Naive B cell (primary cell): ENCODE data around the gene WDR46. TPM values are rescaled to one million over a fixed set of nuclear protein-coding genes. Genes with fewer than 3 reads are reported as not detected.
A peak's percentile ranks its signal among the peaks of the same experiment; 100 is the strongest.

Experiments
- ATAC-seq, 2 donors: fragments of 150-1000 bp; cut with Tn5 transposase; 2 replicates each; pipeline ENCODE4 v1.10.0; 2021; ENCODE audit warnings: low read depth in 2 of 2, mild to moderate bottlenecking in 2 of 2, moderate library complexity in 2 of 2
- DNase-seq: peaks from one replicate; pipeline ENCODE4 v3.0.0; 2022
- H3K27ac Mint-ChIP-seq, 6 donors: one replicate each; pipeline ENCODE4 v1.8.0; 2020 to 2022; ENCODE audit warnings: mild to moderate bottlenecking in 6 of 6, mixed read lengths in 6 of 6, moderate library complexity in 5 of 6, inconsistent platforms in 2 of 6
- H3K27me3 Mint-ChIP-seq, 3 donors: one replicate each; pipeline ENCODE4 v1.8.0; 2021 to 2022; ENCODE audit warnings: mixed read lengths in 3 of 3, mild to moderate bottlenecking in 1 of 3
- H3K36me3 Mint-ChIP-seq, 2 donors: one replicate each; pipeline ENCODE4 v1.8.0; 2020 to 2022; ENCODE audit warnings: mixed read lengths in 2 of 2, inconsistent platforms in 1 of 2, mild to moderate bottlenecking in 1 of 2
- H3K4me1 Mint-ChIP-seq, 3 donors: one replicate each; pipeline ENCODE4 v1.8.0; 2020 to 2022; ENCODE audit warnings: mixed read lengths in 3 of 3, inconsistent platforms in 1 of 3, mild to moderate bottlenecking in 1 of 3, moderate library complexity in 1 of 3
- H3K4me3 Mint-ChIP-seq, 8 donors: one replicate each; pipeline ENCODE4 v1.8.0; 2020 to 2022; ENCODE audit warnings: mild to moderate bottlenecking in 8 of 8, mixed read lengths in 8 of 8, moderate library complexity in 8 of 8, inconsistent platforms in 2 of 8
- H3K9me3 Mint-ChIP-seq, 7 donors: one replicate each; pipeline ENCODE4 v1.8.0; 2020 to 2022; ENCODE audit warnings: mixed read lengths in 7 of 7, mild to moderate bottlenecking in 5 of 7, inconsistent platforms in 2 of 7, moderate library complexity in 1 of 7
- polyA plus RNA-seq, 6 donors: library from polyadenylated mRNA; unstranded; fragments of 300-500 nt; fragmentation: Illumina TruSeq; gene quantifications; one replicate each; pipeline ENCODE4 v1.2.3, GENCODE V29; 2021; ENCODE audit warnings: low read depth in 6 of 6

Gene WDR46
- polyA plus RNA-seq, 6 donors from 2014 or later: 50.5 to 78.0 (median 59.3) TPM

GRCh38 chr6:33317669-33318425 is 28.8 kb upstream of the WDR46 start, which contains the start of gene ZBTB22:
Gene ZBTB22, minus strand, starts transcription at chr6:33317744. Its CDS starts 828 bp downstream, at chr6:33316916.
- Mint-ChIP-seq H3K4me1 (peaks cover 75 to 91% (median 84%) of the 10 kb centered on the region in 3 donors), H3K4me3 (peak within 1 kb of the TSS; percentile 89 to 100 (median 100)), H3K27me3 (no peaks in the 10 kb centered on the region), H3K36me3 (peaks cover 14 to 36% of the 10 kb centered on the region in 2 donors), H3K9me3 (no peaks in the 10 kb centered on the region), H3K27ac (peak within 1 kb of the TSS; percentile 98 to 100 (median 99))
- DNase-seq: peak; percentile 95
- ATAC-seq: peak; percentile 41 to 47

DNA sequence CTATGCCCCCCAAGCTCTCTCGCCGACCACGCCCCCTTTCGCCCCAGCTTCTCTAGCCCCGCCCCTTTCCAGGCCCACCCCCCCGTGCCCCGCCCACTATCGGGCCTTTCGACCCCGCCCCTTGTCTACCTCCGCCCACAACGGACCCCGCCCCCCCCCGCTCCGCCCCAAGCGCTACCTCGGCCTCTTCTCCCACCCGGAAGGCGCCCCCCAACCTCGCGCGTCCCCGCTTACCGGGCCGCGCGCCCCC is 28.3 kb upstream of the WDR46 start:
- Mint-ChIP-seq H3K27me3 (no peaks in the 10 kb centered on the region), H3K4me3 (peak overlapping the region; percentile 89 to 100 (median 100)), H3K9me3 (no peaks in the 10 kb centered on the region), H3K4me1 (peaks cover 76 to 96% (median 86%) of the 10 kb centered on the region in 3 donors), H3K36me3 (peaks cover 19 to 36% of the 10 kb centered on the region in 2 donors), H3K27ac (peak overlapping the region; percentile 30 to 100 (median 88))
- DNase-seq (no peak), ATAC-seq (no peak)

DNA sequence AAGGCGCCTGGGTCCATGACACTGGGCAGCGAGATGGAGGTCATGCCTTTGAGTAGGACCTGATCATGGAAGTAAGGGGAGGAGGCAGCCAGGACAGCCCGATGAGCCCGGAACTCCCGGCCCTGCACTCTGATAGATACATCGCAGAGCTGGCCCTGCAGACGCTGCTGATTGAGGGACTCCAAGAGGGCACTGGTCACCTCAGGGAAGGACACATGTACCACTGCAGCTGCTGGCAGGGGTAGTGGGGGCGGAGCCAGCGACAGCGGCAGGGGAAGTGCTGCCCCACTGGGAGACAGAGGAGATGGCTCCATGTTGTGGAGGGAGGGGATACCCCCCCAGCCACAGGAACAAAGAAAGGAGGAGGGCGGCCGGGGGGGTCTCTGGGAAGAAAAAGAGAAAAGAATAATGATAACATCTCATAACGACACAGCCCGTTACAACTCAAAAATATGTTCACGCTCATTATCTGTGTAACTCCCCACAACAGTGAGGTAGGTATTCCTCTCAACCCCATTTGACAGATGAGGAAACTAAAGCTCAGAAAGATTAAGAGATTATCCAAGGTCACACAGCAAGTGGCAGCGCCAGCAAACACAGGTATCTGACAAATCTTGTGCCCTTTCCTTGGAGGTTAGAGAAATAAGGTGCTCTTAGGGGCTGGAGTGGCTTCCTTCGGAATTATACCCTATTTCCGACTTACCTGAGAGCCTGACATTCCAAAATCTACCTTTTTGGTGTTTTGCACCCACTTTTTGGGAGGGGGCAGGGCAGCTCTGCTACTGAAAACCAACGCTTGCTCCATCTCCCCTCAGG is 27.8 kb upstream of the WDR46 start:
- H3K27me3 Mint-ChIP-seq: no peaks in the 10 kb centered on the region
- peak overlapping the region; percentile 80 to 100 (median 97) for H3K27ac Mint-ChIP-seq
- H3K9me3 Mint-ChIP-seq: no peaks in the 10 kb centered on the region
- peaks cover 19 to 37% of the 10 kb centered on the region in 2 donors for H3K36me3 Mint-ChIP-seq
- peak overlapping the region; percentile 89 to 100 (median 100) for H3K4me3 Mint-ChIP-seq
- peaks cover 76 to 96% (median 86%) of the 10 kb centered on the region in 3 donors for H3K4me1 Mint-ChIP-seq
- no peak for ATAC-seq
- DNase-seq: no peak

- Mint-ChIP-seq H3K4me3 (peak overlapping the region; percentile 82 to 100 (median 100)), H3K4me1 (peaks cover 74 to 92% (median 85%) of the 10 kb centered on the region in 3 donors), H3K36me3 (peaks cover 19 to 37% of the 10 kb centered on the region in 2 donors), H3K27ac (peak overlapping the region; percentile 88 to 100 (median 96)), H3K27me3 (no peaks in the 10 kb centered on the region), H3K9me3 (no peaks in the 10 kb centered on the region)
- no peak for ATAC-seq
- no peak for DNase-seq
Observed at GRCh38 chr6:33315793-33316602, 27.0 kb upstream of the WDR46 start.

DNA sequence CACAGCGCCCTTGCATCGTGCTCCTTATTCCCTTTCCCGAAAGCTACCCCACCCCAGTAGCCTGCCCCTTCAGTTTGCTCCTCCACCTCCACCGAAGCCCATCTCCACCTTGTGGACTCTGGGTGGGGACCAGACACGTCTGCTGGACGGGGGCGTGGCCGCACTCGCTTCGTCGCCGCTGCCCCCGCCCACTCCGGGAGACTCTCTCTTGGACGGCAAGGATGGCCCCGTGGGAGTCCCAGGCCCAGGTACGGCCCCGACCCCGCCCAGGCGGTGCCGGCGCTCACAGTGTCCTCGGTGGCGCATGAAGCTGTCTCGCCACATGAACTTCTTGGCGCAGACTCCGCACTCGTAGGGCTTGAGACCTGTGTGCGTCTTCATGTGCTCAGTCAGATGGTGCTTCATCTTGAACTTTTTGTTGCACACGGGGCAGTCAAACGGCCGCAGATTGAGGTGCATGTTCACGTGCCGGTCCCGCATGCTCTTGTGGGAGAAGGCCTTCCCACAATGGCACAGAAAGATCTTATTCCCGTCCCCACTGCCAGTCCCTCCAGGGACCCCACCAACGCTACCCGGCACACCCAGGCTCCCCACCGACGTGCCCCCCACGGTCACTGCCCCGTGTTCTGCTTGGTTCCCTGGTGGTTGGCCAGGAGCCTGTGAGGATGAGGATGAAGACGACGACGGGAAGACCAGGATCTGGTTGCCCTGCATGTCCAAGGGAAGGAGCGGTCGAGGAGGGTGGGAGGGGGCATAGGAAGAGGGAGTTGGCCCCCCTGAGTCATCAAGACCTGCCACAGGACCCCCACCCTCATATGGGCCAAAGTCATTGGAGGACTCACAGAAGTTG is 26.1 kb upstream of the WDR46 start:
- H3K27ac Mint-ChIP-seq: peak overlapping the region; percentile 99 to 100 (median 100)
- peak overlapping the region; percentile 94 to 100 (median 99) for H3K4me3 Mint-ChIP-seq
- H3K36me3 Mint-ChIP-seq: peaks cover 14 to 32% of the 10 kb centered on the region in 2 donors
- no peak for DNase-seq
- ATAC-seq: no peak
- peaks cover 65 to 85% (median 83%) of the 10 kb centered on the region in 3 donors for H3K4me1 Mint-ChIP-seq
- no peaks in the 10 kb centered on the region for H3K27me3 Mint-ChIP-seq
- H3K9me3 Mint-ChIP-seq: no peaks in the 10 kb centered on the region

- peaks cover 8 to 26% of the 10 kb centered on the region in 2 donors for H3K36me3 Mint-ChIP-seq
- ATAC-seq (peak; percentile 46 to 55), DNase-seq (peak; percentile 76)
- peak overlapping the region; percentile 94 to 100 (median 99) for H3K4me3 Mint-ChIP-seq
- peaks cover 59 to 80% (median 77%) of the 10 kb centered on the region in 3 donors for H3K4me1 Mint-ChIP-seq
- no peaks in the 10 kb centered on the region for H3K27me3 Mint-ChIP-seq
- H3K9me3 Mint-ChIP-seq: no peaks in the 10 kb centered on the region
- H3K27ac Mint-ChIP-seq: peak overlapping the region; percentile 99 to 100 (median 100)
Observed at GRCh38 chr6:33314515-33314942, 25.5 kb upstream of the WDR46 start.

- Mint-ChIP-seq H3K4me1 (peaks cover 54 to 78% (median 71%) of the 10 kb centered on the region in 3 donors), H3K4me3 (peak within 1 kb of the TSS; percentile 94 to 100 (median 99)), H3K27me3 (no peaks in the 10 kb centered on the region), H3K9me3 (no peaks in the 10 kb centered on the region), H3K36me3 (peaks cover 5 to 20% of the 10 kb centered on the region in 2 donors), H3K27ac (peak within 1 kb of the TSS; percentile 99 to 100 (median 100))
- DNase-seq (peak; percentile 95), ATAC-seq (peak; percentile 63 to 65)
Observed at GRCh38 chr6:33313709-33314514, 24.9 kb upstream of the WDR46 start, which contains the start of gene TAPBP. Gene TAPBP, minus strand, starts transcription at chr6:33314078. Its CDS starts 37 bp downstream, at chr6:33314041.

GRCh38 chr6:33313105-33313708 is 24.2 kb upstream of the WDR46 start:
- peak; percentile 65 for DNase-seq
- Mint-ChIP-seq H3K36me3 (peaks cover 10 to 13% of the 10 kb centered on the region in 2 donors), H3K4me1 (peaks cover 53 to 78% (median 69%) of the 10 kb centered on the region in 3 donors)

GRCh38 chr6:33312361-33313104 is 23.5 kb upstream of the WDR46 start:
- Mint-ChIP-seq H3K36me3 (peaks cover 10 to 13% of the 10 kb centered on the region in 2 donors), H3K27ac (peak overlapping the region; percentile 99 to 100 (median 100)), H3K4me3 (peak overlapping the region; percentile 94 to 100 (median 99)), H3K27me3 (no peaks in the 10 kb centered on the region), H3K4me1 (peaks cover 54 to 79% (median 66%) of the 10 kb centered on the region in 3 donors), H3K9me3 (no peaks in the 10 kb centered on the region)
- ATAC-seq (peak; percentile 33 to 40), DNase-seq (peak; percentile 80)

More at GRCh38 chr6:33313105-33313708, 24.2 kb upstream of the WDR46 start:
- no peaks in the 10 kb centered on the region for H3K27me3 Mint-ChIP-seq
- peak; percentile 10 to 14 for ATAC-seq
- H3K27ac Mint-ChIP-seq: peak overlapping the region; percentile 99 to 100 (median 100)
- no peaks in the 10 kb centered on the region for H3K9me3 Mint-ChIP-seq
- peak overlapping the region; percentile 94 to 100 (median 99) for H3K4me3 Mint-ChIP-seq

DNA sequence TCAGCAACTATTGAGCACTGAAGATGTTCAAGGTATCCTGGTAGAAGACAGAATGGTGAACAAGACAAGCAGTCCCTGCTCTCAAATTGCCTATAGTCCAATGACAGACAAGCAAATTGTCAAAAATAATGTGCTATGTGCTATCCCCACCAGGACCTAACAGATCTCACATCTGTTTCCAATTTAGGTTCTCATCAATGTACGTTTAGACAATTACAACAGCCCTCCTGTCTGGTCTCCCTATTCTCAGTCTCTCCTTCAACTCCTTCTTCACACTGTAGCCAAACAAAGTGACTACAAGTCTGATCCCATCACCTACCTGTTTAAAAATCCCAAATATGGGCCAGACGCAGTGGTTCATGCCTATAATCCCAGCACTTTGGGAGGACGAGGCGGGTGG is 17.3 kb upstream of the WDR46 start:
- ATAC-seq (no peak), DNase-seq (no peak)
- Mint-ChIP-seq H3K4me3 (peak overlapping the region in 6 of 8 donors; percentile 0 to 59 (median 29)), H3K4me1 (peaks cover 35 to 67% (median 42%) of the 10 kb centered on the region in 3 donors), H3K27ac (peak overlapping the region in 4 of 6 donors; percentile 50 to 89 (median 80)), H3K27me3 (no peaks in the 10 kb centered on the region), H3K9me3 (no peaks in the 10 kb centered on the region), H3K36me3 (peaks cover 5 to 15% of the 10 kb centered on the region in 2 donors)
